Measurements from ENCODE around the gene ZCCHC13. TPM values are rescaled to one million over a fixed set of nuclear protein-coding genes. Genes with fewer than 3 reads are reported as not detected.

The ZCCHC13 gene
- total and polyA plus RNA-seq, 9 of the 15 experiments (the other 6 are each of a cell fraction or from before 2014, with no cell fraction given), result not detected

GRCh38 chrX:74291964-74292807 is 11.8 kb upstream of the ZCCHC13 start (continued):
- TF ChIP-seq, protein P1, sequence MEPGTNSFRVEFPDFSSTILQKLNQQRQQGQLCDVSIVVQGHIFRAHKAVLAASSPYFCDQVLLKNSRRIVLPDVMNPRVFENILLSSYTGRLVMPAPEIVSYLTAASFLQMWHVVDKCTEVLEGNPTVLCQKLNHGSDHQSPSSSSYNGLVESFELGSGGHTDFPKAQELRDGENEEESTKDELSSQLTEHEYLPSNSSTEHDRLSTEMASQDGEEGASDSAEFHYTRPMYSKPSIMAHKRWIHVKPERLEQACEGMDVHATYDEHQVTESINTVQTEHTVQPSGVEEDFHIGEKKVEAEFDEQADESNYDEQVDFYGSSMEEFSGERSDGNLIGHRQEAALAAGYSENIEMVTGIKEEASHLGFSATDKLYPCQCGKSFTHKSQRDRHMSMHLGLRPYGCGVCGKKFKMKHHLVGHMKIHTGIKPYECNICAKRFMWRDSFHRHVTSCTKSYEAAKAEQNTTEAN (CRISPR knock-in tag; IDR thresholded peaks at IDR 0.05), result no peak
- TF ChIP-seq, protein P2, sequence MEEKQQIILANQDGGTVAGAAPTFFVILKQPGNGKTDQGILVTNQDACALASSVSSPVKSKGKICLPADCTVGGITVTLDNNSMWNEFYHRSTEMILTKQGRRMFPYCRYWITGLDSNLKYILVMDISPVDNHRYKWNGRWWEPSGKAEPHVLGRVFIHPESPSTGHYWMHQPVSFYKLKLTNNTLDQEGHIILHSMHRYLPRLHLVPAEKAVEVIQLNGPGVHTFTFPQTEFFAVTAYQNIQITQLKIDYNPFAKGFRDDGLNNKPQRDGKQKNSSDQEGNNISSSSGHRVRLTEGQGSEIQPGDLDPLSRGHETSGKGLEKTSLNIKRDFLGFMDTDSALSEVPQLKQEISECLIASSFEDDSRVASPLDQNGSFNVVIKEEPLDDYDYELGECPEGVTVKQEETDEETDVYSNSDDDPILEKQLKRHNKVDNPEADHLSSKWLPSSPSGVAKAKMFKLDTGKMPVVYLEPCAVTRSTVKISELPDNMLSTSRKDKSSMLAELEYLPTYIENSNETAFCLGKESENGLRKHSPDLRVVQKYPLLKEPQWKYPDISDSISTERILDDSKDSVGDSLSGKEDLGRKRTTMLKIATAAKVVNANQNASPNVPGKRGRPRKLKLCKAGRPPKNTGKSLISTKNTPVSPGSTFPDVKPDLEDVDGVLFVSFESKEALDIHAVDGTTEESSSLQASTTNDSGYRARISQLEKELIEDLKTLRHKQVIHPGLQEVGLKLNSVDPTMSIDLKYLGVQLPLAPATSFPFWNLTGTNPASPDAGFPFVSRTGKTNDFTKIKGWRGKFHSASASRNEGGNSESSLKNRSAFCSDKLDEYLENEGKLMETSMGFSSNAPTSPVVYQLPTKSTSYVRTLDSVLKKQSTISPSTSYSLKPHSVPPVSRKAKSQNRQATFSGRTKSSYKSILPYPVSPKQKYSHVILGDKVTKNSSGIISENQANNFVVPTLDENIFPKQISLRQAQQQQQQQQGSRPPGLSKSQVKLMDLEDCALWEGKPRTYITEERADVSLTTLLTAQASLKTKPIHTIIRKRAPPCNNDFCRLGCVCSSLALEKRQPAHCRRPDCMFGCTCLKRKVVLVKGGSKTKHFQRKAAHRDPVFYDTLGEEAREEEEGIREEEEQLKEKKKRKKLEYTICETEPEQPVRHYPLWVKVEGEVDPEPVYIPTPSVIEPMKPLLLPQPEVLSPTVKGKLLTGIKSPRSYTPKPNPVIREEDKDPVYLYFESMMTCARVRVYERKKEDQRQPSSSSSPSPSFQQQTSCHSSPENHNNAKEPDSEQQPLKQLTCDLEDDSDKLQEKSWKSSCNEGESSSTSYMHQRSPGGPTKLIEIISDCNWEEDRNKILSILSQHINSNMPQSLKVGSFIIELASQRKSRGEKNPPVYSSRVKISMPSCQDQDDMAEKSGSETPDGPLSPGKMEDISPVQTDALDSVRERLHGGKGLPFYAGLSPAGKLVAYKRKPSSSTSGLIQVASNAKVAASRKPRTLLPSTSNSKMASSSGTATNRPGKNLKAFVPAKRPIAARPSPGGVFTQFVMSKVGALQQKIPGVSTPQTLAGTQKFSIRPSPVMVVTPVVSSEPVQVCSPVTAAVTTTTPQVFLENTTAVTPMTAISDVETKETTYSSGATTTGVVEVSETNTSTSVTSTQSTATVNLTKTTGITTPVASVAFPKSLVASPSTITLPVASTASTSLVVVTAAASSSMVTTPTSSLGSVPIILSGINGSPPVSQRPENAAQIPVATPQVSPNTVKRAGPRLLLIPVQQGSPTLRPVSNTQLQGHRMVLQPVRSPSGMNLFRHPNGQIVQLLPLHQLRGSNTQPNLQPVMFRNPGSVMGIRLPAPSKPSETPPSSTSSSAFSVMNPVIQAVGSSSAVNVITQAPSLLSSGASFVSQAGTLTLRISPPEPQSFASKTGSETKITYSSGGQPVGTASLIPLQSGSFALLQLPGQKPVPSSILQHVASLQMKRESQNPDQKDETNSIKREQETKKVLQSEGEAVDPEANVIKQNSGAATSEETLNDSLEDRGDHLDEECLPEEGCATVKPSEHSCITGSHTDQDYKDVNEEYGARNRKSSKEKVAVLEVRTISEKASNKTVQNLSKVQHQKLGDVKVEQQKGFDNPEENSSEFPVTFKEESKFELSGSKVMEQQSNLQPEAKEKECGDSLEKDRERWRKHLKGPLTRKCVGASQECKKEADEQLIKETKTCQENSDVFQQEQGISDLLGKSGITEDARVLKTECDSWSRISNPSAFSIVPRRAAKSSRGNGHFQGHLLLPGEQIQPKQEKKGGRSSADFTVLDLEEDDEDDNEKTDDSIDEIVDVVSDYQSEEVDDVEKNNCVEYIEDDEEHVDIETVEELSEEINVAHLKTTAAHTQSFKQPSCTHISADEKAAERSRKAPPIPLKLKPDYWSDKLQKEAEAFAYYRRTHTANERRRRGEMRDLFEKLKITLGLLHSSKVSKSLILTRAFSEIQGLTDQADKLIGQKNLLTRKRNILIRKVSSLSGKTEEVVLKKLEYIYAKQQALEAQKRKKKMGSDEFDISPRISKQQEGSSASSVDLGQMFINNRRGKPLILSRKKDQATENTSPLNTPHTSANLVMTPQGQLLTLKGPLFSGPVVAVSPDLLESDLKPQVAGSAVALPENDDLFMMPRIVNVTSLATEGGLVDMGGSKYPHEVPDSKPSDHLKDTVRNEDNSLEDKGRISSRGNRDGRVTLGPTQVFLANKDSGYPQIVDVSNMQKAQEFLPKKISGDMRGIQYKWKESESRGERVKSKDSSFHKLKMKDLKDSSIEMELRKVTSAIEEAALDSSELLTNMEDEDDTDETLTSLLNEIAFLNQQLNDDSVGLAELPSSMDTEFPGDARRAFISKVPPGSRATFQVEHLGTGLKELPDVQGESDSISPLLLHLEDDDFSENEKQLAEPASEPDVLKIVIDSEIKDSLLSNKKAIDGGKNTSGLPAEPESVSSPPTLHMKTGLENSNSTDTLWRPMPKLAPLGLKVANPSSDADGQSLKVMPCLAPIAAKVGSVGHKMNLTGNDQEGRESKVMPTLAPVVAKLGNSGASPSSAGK (IDR thresholded peaks at IDR 0.05), result no peak
- 0 out of 2 replicates have a peak, but pooled peaks have one; percentile 41 for TF ChIP-seq BRD4 (IDR thresholded peaks at IDR 0.05)
- no peak for TF ChIP-seq KAT2B (IDR thresholded peaks at IDR 0.05; ENCODE audit: low read depth, low read length)
- TF ChIP-seq, protein P3, sequence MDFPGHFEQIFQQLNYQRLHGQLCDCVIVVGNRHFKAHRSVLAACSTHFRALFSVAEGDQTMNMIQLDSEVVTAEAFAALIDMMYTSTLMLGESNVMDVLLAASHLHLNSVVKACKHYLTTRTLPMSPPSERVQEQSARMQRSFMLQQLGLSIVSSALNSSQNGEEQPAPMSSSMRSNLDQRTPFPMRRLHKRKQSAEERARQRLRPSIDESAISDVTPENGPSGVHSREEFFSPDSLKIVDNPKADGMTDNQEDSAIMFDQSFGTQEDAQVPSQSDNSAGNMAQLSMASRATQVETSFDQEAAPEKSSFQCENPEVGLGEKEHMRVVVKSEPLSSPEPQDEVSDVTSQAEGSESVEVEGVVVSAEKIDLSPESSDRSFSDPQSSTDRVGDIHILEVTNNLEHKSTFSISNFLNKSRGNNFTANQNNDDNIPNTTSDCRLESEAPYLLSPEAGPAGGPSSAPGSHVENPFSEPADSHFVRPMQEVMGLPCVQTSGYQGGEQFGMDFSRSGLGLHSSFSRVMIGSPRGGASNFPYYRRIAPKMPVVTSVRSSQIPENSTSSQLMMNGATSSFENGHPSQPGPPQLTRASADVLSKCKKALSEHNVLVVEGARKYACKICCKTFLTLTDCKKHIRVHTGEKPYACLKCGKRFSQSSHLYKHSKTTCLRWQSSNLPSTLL (IDR thresholded peaks at IDR 0.05), result no peak
- TF ChIP-seq KAT7 (CRISPR knock-in tag; IDR thresholded peaks at IDR 0.05; ENCODE audit: borderline replicate concordance), result no peak
- TF ChIP-seq PYGO2 (tag; IDR thresholded peaks at IDR 0.05), result no peak
- TF ChIP-seq ARID2 (IDR thresholded peaks at IDR 0.05), result no peak
- TF ChIP-seq CREM (IDR thresholded peaks at IDR 0.05; ENCODE audit: low read depth), result peak; percentile 70
- no peak for TF ChIP-seq NFIX (CRISPR knock-in tag; IDR thresholded peaks at IDR 0.05; ENCODE audit: low read depth)
- TF ChIP-seq NR2C2 (CRISPR knock-in tag; IDR thresholded peaks at IDR 0.05), result no peak
- TF ChIP-seq NR2C2 (tag; IDR thresholded peaks at IDR 0.05), result peak; percentile 37; the same call in 1 of the 2 replicates
- TF ChIP-seq TAF9B (IDR thresholded peaks at IDR 0.05; ENCODE audit: partially characterized antibody), result peak; percentile 90

Measured in K562 (cell line).